ENCODE results near the gene GPR37L1. TPM values are rescaled to one million over a fixed set of nuclear protein-coding genes. Genes with fewer than 3 reads are reported as not detected.

GPR37L1 gene
- total RNA-seq, 1 donor from 2014 or later = 0.05 TPM

DNA sequence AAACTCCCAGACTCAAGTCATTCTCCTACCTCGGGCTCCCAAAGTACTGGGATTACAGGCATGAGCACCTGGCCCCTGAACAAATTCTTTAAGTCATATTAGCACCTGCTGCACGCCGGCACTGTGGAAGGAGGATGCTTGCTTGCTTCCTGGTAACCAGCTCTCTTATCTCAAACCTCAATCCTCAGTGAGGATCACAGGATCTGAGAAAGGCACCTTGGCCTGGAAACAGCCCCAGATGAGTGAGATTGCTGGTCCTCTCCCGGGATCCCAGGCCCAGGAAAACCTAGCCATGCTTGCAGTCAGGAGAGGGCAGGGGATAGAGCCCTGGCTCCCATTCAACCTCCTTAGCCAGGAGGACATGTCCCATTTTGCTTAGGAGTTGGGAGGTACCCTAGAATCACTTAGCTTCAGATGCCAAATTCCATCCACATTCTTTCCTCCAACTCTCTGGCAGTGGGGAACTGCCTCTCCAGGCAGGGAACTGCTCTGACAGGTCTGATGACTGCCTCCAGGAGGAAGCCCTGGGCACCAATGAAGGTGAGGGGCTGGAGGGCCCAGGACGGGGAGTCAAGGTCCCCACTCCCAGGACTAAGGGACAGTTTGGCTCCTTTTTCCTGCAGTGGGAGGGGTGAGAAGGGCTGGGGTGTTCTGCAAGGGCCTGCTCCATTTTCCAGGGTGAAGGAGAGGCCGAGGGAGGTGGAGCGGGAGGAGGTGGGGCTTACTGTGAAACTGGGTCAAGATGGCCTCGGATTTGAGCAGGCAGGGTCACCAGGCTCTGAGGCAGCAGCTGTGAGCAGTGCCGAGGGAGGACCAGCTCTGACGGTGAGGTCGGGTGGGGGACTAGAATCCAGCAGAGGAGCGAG lies 9.5 kb downstream of the GPR37L1 start:
- Histone ChIP-seq H3K27ac (replicated peaks) (peak overlapping the region; percentile 85), H3K9me3 (replicated peaks) (no peaks in the 10 kb centered on the region), H3K4me3 (peak overlapping the region; percentile 37), H3K36me3 (peaks cover 43% of the 10 kb centered on the region), H3K4me1 (peaks cover 40% of the 10 kb centered on the region), H3K27me3 (ENCODE audit: low read depth) (no peaks in the 10 kb centered on the region)
- DNase-seq = peak; percentile 68
- intact Hi-C loops (cut with micrococcal nuclease) = no loop called here
- TF ChIP-seq, protein P1, sequence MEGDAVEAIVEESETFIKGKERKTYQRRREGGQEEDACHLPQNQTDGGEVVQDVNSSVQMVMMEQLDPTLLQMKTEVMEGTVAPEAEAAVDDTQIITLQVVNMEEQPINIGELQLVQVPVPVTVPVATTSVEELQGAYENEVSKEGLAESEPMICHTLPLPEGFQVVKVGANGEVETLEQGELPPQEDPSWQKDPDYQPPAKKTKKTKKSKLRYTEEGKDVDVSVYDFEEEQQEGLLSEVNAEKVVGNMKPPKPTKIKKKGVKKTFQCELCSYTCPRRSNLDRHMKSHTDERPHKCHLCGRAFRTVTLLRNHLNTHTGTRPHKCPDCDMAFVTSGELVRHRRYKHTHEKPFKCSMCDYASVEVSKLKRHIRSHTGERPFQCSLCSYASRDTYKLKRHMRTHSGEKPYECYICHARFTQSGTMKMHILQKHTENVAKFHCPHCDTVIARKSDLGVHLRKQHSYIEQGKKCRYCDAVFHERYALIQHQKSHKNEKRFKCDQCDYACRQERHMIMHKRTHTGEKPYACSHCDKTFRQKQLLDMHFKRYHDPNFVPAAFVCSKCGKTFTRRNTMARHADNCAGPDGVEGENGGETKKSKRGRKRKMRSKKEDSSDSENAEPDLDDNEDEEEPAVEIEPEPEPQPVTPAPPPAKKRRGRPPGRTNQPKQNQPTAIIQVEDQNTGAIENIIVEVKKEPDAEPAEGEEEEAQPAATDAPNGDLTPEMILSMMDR (IDR thresholded peaks at IDR 0.05; ENCODE audit: borderline replicate concordance) = no peak

DNA sequence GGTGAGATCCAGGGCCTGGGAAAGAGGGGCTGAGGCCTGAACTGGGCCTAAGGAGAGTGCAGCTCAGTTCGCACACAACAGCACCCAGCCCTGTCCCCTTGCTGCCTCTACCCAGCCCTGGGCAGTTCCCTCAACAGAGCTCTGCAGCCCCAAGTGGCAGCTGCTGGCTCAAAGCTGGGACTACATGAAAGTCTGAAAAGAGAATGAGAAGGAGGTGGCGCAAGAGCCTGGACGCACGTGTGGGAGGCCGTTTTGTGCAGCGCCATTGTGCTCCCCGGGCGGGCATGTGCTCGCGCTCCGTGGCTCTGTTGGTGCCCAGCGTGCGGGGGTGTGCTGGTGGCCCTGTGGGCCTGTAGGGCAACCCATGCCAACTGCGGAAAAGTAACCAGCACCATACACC lies 10.3 kb downstream of the GPR37L1 start:
- peak overlapping the region; percentile 37 for H3K4me3 ChIP-seq

DNA sequence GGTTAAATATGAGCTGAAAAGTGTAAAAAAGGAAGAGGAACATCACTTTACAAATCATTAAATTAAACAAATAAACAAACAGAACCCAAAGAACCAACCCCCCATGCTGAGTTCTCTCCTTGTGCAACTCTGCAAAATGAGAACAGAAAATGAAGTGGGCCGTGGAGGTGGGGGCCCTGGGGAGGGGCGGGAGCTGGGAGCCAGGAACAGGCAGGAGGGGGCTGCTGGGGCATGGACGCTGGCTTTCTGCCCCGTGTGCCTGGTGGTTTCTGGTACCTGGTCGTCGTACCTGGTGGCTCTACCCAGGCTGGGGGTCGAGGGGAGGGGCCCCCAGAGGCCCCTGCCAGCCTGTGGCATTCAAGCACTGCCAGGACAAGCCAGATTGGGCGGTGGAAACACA lies 10.8 kb downstream of the GPR37L1 start:
- no peak for DNase-seq
- H3K36me3 ChIP-seq = peaks cover 56% of the 10 kb centered on the region
- H3K9me3 ChIP-seq (replicated peaks) = no peaks in the 10 kb centered on the region
- peaks cover 40% of the 10 kb centered on the region for H3K4me1 ChIP-seq
- intact Hi-C loops (cut with micrococcal nuclease) = no loop called here
- no peak overlapping the region for H3K4me3 ChIP-seq
- H3K27me3 ChIP-seq (ENCODE audit: low read depth) = no peaks in the 10 kb centered on the region
- TF ChIP-seq, protein P1 (IDR thresholded peaks at IDR 0.05; ENCODE audit: borderline replicate concordance) = no peak
- peak overlapping the region; percentile 85 for H3K27ac ChIP-seq (replicated peaks)

More for the DNA sequence above, 10.3 kb downstream of the GPR37L1 start:
- peaks cover 51% of the 10 kb centered on the region for H3K36me3 ChIP-seq
- H3K4me1 ChIP-seq = peaks cover 40% of the 10 kb centered on the region
- no peaks in the 10 kb centered on the region for H3K9me3 ChIP-seq (replicated peaks)
- no peaks in the 10 kb centered on the region for H3K27me3 ChIP-seq (ENCODE audit: low read depth)
- peak overlapping the region; percentile 85 for H3K27ac ChIP-seq (replicated peaks)
- no peak for DNase-seq
- intact Hi-C loops (cut with micrococcal nuclease) = no loop called here
- TF ChIP-seq, protein P1 (IDR thresholded peaks at IDR 0.05; ENCODE audit: borderline replicate concordance) = no peak

DNA sequence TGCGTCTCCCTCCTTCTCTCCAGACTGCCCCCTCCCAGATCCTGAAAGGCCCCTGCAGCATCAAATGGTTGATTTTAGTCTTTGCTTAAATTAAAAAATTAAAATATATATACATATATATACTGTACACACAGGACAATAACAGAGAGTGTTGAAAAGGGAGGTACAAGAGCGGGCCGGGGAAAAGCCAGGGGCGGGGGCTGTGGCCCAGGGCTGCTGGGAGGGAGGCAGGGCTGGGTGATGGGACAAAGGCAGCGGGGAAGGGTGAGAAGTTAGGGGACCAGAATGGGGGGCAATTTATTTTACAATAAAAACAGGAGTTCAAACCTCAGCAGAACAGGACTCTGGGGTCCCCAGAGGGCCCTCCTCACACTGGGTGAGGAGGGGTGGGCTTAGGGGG lies 11.3 kb downstream of the GPR37L1 start:
- Histone ChIP-seq H3K27me3 (ENCODE audit: low read depth) (no peaks in the 10 kb centered on the region), H3K36me3 (peaks cover 60% of the 10 kb centered on the region), H3K4me1 (peaks cover 41% of the 10 kb centered on the region), H3K9me3 (replicated peaks) (no peaks in the 10 kb centered on the region), H3K4me3 (no peak overlapping the region), H3K27ac (replicated peaks) (no peak overlapping the region)
- DNase-seq = no peak
- intact Hi-C loops (cut with micrococcal nuclease) = no loop called here
- TF ChIP-seq, protein P1 (IDR thresholded peaks at IDR 0.05; ENCODE audit: borderline replicate concordance) = no peak

DNA sequence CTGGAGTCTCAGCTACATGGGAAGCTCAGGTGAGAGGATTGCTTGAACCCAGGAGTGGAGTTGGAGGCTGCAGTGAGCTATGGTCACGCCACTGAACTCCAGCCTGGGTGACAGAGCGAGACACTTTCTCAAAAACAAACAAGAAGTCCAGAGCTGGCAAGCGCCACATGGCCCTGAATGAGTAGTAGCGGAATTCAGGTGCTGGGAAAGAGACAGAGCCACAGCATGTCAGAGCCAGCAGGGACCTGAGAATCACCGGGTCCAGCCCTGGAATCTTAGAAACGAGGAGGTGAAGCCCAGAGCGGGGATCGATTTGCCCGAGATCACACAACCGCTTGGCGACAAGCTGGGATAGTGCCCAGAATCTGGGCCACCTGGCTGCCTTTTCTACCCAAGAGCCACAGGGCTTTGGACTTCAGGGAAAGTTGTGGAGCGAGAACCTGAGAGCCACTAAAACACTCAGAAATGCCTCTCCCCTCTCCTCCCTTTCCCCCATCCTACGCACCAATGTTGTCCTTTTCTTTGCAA lies 12.0 kb downstream of the GPR37L1 start:
- intact Hi-C loops (cut with micrococcal nuclease) = no loop called here
- H3K27me3 ChIP-seq (ENCODE audit: low read depth) = no peaks in the 10 kb centered on the region
- TF ChIP-seq, protein P1 (IDR thresholded peaks at IDR 0.05; ENCODE audit: borderline replicate concordance) = no peak
- no peaks in the 10 kb centered on the region for H3K9me3 ChIP-seq (replicated peaks)
- no peak overlapping the region for H3K27ac ChIP-seq (replicated peaks)
- DNase-seq = no peak
- no peak overlapping the region for H3K4me3 ChIP-seq
- peaks cover 44% of the 10 kb centered on the region for H3K4me1 ChIP-seq
- H3K36me3 ChIP-seq = peaks cover 60% of the 10 kb centered on the region

All from left ventricle myocardium inferior (tissue), 1 donor.